ENCODE data around the gene SCN10A. TPM values are rescaled to one million over a fixed set of nuclear protein-coding genes. Genes with fewer than 3 reads are reported as not detected.

SCN10A gene
- total and polyA plus RNA-seq, 2 of the 13 experiments (the other 11 are each of a cell fraction or from before 2014, with no cell fraction given), result not detected

- Histone ChIP-seq H3K27me3 (ENCODE audit: control insufficient read depth in 1 of 2, insufficient read depth in 2 of 2, low read length in 2 of 2) (peaks cover 0 to 13% of the 10 kb centered on the region in 2 experiments; a peak in 1 of 5 replicates), H4K20me1 (ENCODE audit: insufficient read depth, low read length) (no peaks in the 10 kb centered on the region), H2AFZ (ENCODE audit: low read length) (no peak overlapping the region), H3K4me1 (ENCODE audit: insufficient read depth, low read length) (no peaks in the 10 kb centered on the region), H3K36me3 (replicated peaks in 1 of 2; ENCODE audit: control insufficient read depth in 1 of 2, insufficient read depth in 2 of 2, low read length in 2 of 2) (no peaks in the 10 kb centered on the region), H3K9me3 (ENCODE audit: low read length) (no peaks in the 10 kb centered on the region), H3K4me3 (replicated peaks in 1 of 3; ENCODE audit: insufficient read depth in 1 of 3, low read depth in 2 of 3, low read length in 3 of 3) (no peak overlapping the region), H3K9ac (ENCODE audit: insufficient read depth, low read depth, low read length) (no peak overlapping the region), H3K4me2 (ENCODE audit: low read depth, low read length) (no peak overlapping the region), H3K27ac (ENCODE audit: extremely low read length, insufficient read depth, low read length) (no peak overlapping the region), H3K79me2 (ENCODE audit: insufficient read depth, low read length) (no peaks in the 10 kb centered on the region)
- DNase-seq (ENCODE audit: low spot score), result no peak
- ChIA-PET POLR2A (no interaction called here), CTCF (ENCODE audit: low intra/inter-chr PET ratio, low total read pairs) (no interaction called here)
- no peak for FAIRE-seq
- BruUV-seq (replicated peaks), result no TSS peak
- 0% methylated on average over 1 of the region's 2 CpGs for WGBS (ENCODE audit: low lambda C conversion rate)
- in situ Hi-C loops (cut with HindIII; ENCODE audit: extremely low pct_ligation_motif_present, low pct_unique_long_range_greater_than_20kb) (no loop called here), intact Hi-C loops (cut with micrococcal nuclease; ENCODE audit: unreplicated experiment) (no loop called here)
- ATAC-seq, result no peak
- TF ChIP-seq ZSCAN29 (CRISPR knock-in tag; conservative IDR thresholded peaks at IDR 0.05) (no peak), ZNF354B (CRISPR knock-in tag; IDR thresholded peaks at IDR 0.05) (no peak), RNF219 (CRISPR knock-in tag; IDR thresholded peaks at IDR 0.05) (no peak), TARDBP (CRISPR knock-in tag; IDR thresholded peaks at IDR 0.05) (no peak), ZNF720 (CRISPR knock-in tag; IDR thresholded peaks at IDR 0.05) (no peak), ZNF552 (CRISPR knock-in tag; IDR thresholded peaks at IDR 0.05; ENCODE audit: borderline replicate concordance) (no peak), EZH2 (conservative IDR thresholded peaks at IDR 0.05; ENCODE audit: low read depth, low read length) (no peak), ZNF776 (CRISPR knock-in tag; IDR thresholded peaks at IDR 0.05) (no peak), ARNT2 (CRISPR knock-in tag; IDR thresholded peaks at IDR 0.05; ENCODE audit: low read depth) (no peak), PAF1 (CRISPR knock-in tag; IDR thresholded peaks at IDR 0.05) (no peak), NFE2L1 (CRISPR knock-in tag; IDR thresholded peaks at IDR 0.05; ENCODE audit: borderline replicate concordance) (no peak), DNMT3B (CRISPR knock-in tag; conservative IDR thresholded peaks at IDR 0.05) (no peak), HNF4G (IDR thresholded peaks at IDR 0.05; ENCODE audit: borderline replicate concordance, low read depth, low read length) (no peak), HNF4G (CRISPR knock-in tag; IDR thresholded peaks at IDR 0.05; ENCODE audit: borderline replicate concordance, low read depth) (no peak)
Observed at GRCh38 chr3:38706961-38707360, 109.1 kb downstream of the SCN10A start.

Measured in HepG2 (cell line).